B cell (primary cell): ENCODE measurements around the gene QRICH1. TPM values are rescaled to one million over a fixed set of nuclear protein-coding genes. Genes with fewer than 3 reads are reported as not detected.

ENCODE experiments used
- ATAC-seq: fragments of 200-7000 bp; cut with Tn5 transposase; one replicate; pipeline ENCODE4 v1.10.0; 2021; ENCODE audit warnings: low read depth, mild to moderate bottlenecking, moderate number of reproducible peaks, moderate library complexity
- CTCF ChIA-PET: fragments of 350-600 bp; sonication (Branson Sonifier 250); formaldehyde crosslinking; loops from one replicate; lab custom pipeline; 2021; ENCODE audit warnings: antibody characterized with exemption, inconsistent platforms; lab: Charles Lee
- POLR2A ChIA-PET: fragments of 350-600 bp; sonication (Branson Sonifier 250); formaldehyde crosslinking; loops from one replicate; lab custom pipeline; 2021; ENCODE audit warnings: antibody characterized with exemption; lab: Charles Lee
- DNase-seq: peaks from one replicate; pipeline ENCODE4 v3.0.0; 2013
- H2AFZ ChIP-seq: 2 replicates; pipeline ENCODE4 v1.6.1; 2012; ENCODE audit warnings: mild to moderate bottlenecking, low read depth, low read length; ENCODE audit not compliant: insufficient read depth, poor library complexity, severe bottlenecking
- H3K27ac ChIP-seq, 2 donors: 1 replicate in 1 of 2; 2 replicates in 1 of 2; pipeline ENCODE4 v1.5.1; 2012 to 2013; ENCODE audit warnings: low read length in 2 of 2, mild to moderate bottlenecking in 2 of 2, moderate library complexity in 1 of 2
- H3K27me3 ChIP-seq, 4 experiments: fragments of 200-600 bp in 1 of 4; sonication (generic) in 1 of 4; replicated peaks in 1 of 4; 1 replicate in 2 of 4; 2 replicates in 2 of 4; pipeline versions ENCODE4 v1.6.1 to v1.7.0; 2013 to 2016; ENCODE audit warnings: low read length in 3 of 4, mild to moderate bottlenecking in 2 of 4, mixed read lengths in 1 of 4, moderate library complexity in 1 of 4; ENCODE audit not compliant: insufficient read depth in 4 of 4, control insufficient read depth in 3 of 4; ENCODE audit errors: control extremely low read depth in 1 of 4
- H3K36me3 ChIP-seq, 2 experiments: replicated peaks in 1 of 2; 1 replicate in 1 of 2; 2 replicates in 1 of 2; pipeline versions ENCODE4 v1.6.1 to v1.7.1; 2013; ENCODE audit warnings: low read length in 1 of 2; ENCODE audit not compliant: insufficient read depth in 2 of 2, control insufficient read depth in 1 of 2; ENCODE audit errors: control extremely low read depth in 1 of 2, extremely low read depth in 1 of 2
- H3K4me1 ChIP-seq, 2 donors: fragments of 200-600 bp in 1 of 2; sonication (generic) in 1 of 2; 1 replicate in 1 of 2; 2 replicates in 1 of 2; pipeline versions ENCODE4 v1.5.1 to v1.6.1; 2013 to 2017; ENCODE audit warnings: low read length in 2 of 2; ENCODE audit not compliant: control insufficient read depth in 2 of 2, insufficient read depth in 2 of 2
- H3K4me2 ChIP-seq: replicated peaks from 2 replicates; pipeline ENCODE3; 2012; ENCODE audit warnings: mild to moderate bottlenecking, low read depth, low read length; ENCODE audit not compliant: poor library complexity, severe bottlenecking
- H3K4me3 ChIP-seq, 5 experiments: fragments of 200-600 bp in 1 of 5; sonication (generic) in 1 of 5; 1 replicate in 3 of 5; 2 replicates in 2 of 5; pipeline versions ENCODE4 v1.5.1 to v1.7.0; 2011 to 2016; ENCODE audit warnings: low read length in 4 of 5, mild to moderate bottlenecking in 4 of 5, low read depth in 2 of 5, control low read depth in 1 of 5, moderate library complexity in 1 of 5; ENCODE audit not compliant: insufficient read depth in 1 of 5; ENCODE audit errors: control extremely low read depth in 1 of 5, extremely low read depth in 1 of 5
- H3K79me2 ChIP-seq: fragments of 200-600 bp; sonication (generic); one replicate; pipeline ENCODE4 v1.6.0; 2016; ENCODE audit warnings: low read length; ENCODE audit not compliant: control insufficient read depth, insufficient read depth
- H3K9ac ChIP-seq: fragments of 200-600 bp; sonication (generic); 2 replicates; pipeline ENCODE4 v1.6.1; 2017; ENCODE audit warnings: mild to moderate bottlenecking, low read length, moderate library complexity
- H3K9me3 ChIP-seq, 3 donors: one replicate each; pipeline versions ENCODE4 v1.6.1 to v1.7.1; 2013; ENCODE audit warnings: low read length in 2 of 3; ENCODE audit not compliant: control insufficient read depth in 2 of 3, insufficient read depth in 1 of 3; ENCODE audit errors: control extremely low read depth in 1 of 3
- H4K20me1 ChIP-seq: 2 replicates; pipeline ENCODE4 v1.6.0; 2012; ENCODE audit warnings: mild to moderate bottlenecking, low read length; ENCODE audit not compliant: insufficient read depth, control insufficient read depth, poor library complexity, severe bottlenecking
- H3K27ac Mint-ChIP-seq: one replicate; pipeline ENCODE4 v1.8.0; 2021; ENCODE audit warnings: mixed read lengths
- H3K27me3 Mint-ChIP-seq: one replicate; pipeline ENCODE4 v1.8.0; 2021; ENCODE audit warnings: mixed read lengths
- H3K4me1 Mint-ChIP-seq: one replicate; pipeline ENCODE4 v1.8.0; 2021; ENCODE audit warnings: mixed read lengths
- H3K4me3 Mint-ChIP-seq: one replicate; pipeline ENCODE4 v1.8.0; 2021; ENCODE audit warnings: mixed read lengths
- H3K9me3 Mint-ChIP-seq: one replicate; pipeline ENCODE4 v1.8.0; 2022; ENCODE audit warnings: mixed read lengths; ENCODE audit not compliant: insufficient read depth
- CTCF ChIP-seq: fragments of 200-600 bp; IDR thresholded peaks from one replicate; pipeline ENCODE4 v1.8.0; 2022; ENCODE audit warnings: antibody characterized with exemption, mild to moderate bottlenecking
- EZH2 ChIP-seq: IDR thresholded peaks from 2 replicates; pipeline ENCODE4 v1.6.1; 2012; ENCODE audit warnings: borderline replicate concordance, low read depth, mild to moderate bottlenecking, moderate library complexity, low read length; ENCODE audit not compliant: insufficient read depth, poor library complexity, severe bottlenecking
- WGBS: methylation state at CpG from one replicate; pipeline ENCODE4 v1.1.5; 2013; ENCODE audit warnings: missing lambda C conversion rate; ENCODE audit not compliant: insufficient coverage; 5-methylcytosine and 5-hydroxymethylcytosine counted together
- intact Hi-C: fragments of 100-400 bp; cut with micrococcal nuclease; formaldehyde crosslinking; loops from one replicate; pipeline ENCODE4 v1.10.0; 2022
- polyA plus RNA-seq: library from polyadenylated mRNA; depleted of rRNA; stranded (reverse); fragments of >200 nt; gene quantifications from 2 replicates; pipeline ENCODE4 v1.2.3, GENCODE V29; 2012
- total RNA-seq, 2 donors: library from RNA; stranded (reverse); fragments of 120-200 nt in 1 of 2; gene quantifications; 1 replicate in 1 of 2; 2 replicates in 1 of 2; pipeline versions ENCODE4 v1.2.3 to v1.2.4, GENCODE V29; 2013 to 2022

Gene QRICH1
- total and polyA plus RNA-seq, 2 donors (not counting 1 experiment from before 2014, with no cell fraction given), result 179 to 187 TPM

- H3K4me1 Mint-ChIP-seq, result peaks cover 2% of the 10 kb centered on the region
- 95% methylated on average over 16 of the region's 20 CpGs for WGBS
- intact Hi-C loops, result no loop called here
- H3K79me2 ChIP-seq, result no peaks in the 10 kb centered on the region
- POLR2A ChIA-PET, result interaction anchor here (0.6 kb wide), 1 partner anchor 92 kb away, joined by 5 read pairs; no protein-coding TSS in a partner anchor
- no peak for DNase-seq
- peaks cover 0 to 8% of the 10 kb centered on the region in 2 experiments for H3K36me3 ChIP-seq
- no peaks in the 10 kb centered on the region for H3K4me1 ChIP-seq
- H2AFZ ChIP-seq, result no peak overlapping the region
- H3K9me3 ChIP-seq, result no peaks in the 10 kb centered on the region
- H3K4me2 ChIP-seq, result no peak overlapping the region
- H3K27me3 Mint-ChIP-seq, result no peaks in the 10 kb centered on the region
- TF ChIP-seq EZH2, result no peak
- TF ChIP-seq CTCF, result no peak
- CTCF ChIA-PET, result interaction anchor here (1.1 kb wide), 1 partner anchor 24 kb away, joined by 3 read pairs; the partner anchor contains the start of gene NDUFAF3
- no peak overlapping the region for H3K27ac ChIP-seq
- ATAC-seq, result no peak
- no peaks in the 10 kb centered on the region for H3K9me3 Mint-ChIP-seq
- no peak overlapping the region for H3K4me3 ChIP-seq
- no peak overlapping the region for H3K4me3 Mint-ChIP-seq
- no peak overlapping the region for H3K27ac Mint-ChIP-seq
- no peaks in the 10 kb centered on the region for H4K20me1 ChIP-seq
- no peaks in the 10 kb centered on the region for H3K27me3 ChIP-seq
- no peak overlapping the region for H3K9ac ChIP-seq
These were observed 95.9 kb downstream of the QRICH1 start for GRCh38 chr3:48997714-48998637.

- TF ChIP-seq EZH2 (no peak), CTCF (no peak)
- Histone ChIP-seq H3K79me2 (no peaks in the 10 kb centered on the region), H2AFZ (no peak overlapping the region), H3K9me3 (no peaks in the 10 kb centered on the region), H3K36me3 (peaks cover 0 to 8% of the 10 kb centered on the region in 2 experiments), H3K9ac (no peak overlapping the region), H3K4me3 (no peak overlapping the region), H3K4me1 (no peaks in the 10 kb centered on the region), H3K27ac (no peak overlapping the region), H3K4me2 (no peak overlapping the region), H4K20me1 (no peaks in the 10 kb centered on the region), H3K27me3 (no peaks in the 10 kb centered on the region)
- WGBS, result 95% methylated on average over 7 of the region's 8 CpGs
- intact Hi-C loops, result no loop called here
- CTCF ChIA-PET, result no interaction called here
- Mint-ChIP-seq H3K27me3 (no peaks in the 10 kb centered on the region), H3K4me1 (peaks cover 2% of the 10 kb centered on the region), H3K4me3 (no peak overlapping the region), H3K9me3 (no peaks in the 10 kb centered on the region), H3K27ac (no peak overlapping the region)
- POLR2A ChIA-PET, result interaction anchor here (0.5 to 0.6 kb wide), 2 partner anchors 10 to 93 kb away, joined by 5 read pairs; no protein-coding TSS in a partner anchor
- DNase-seq (no peak), ATAC-seq (no peak)
These were observed 96.7 kb downstream of the QRICH1 start for GRCh38 chr3:48997102-48997635.
